ENCODE results near the gene TMEM139. TPM values are rescaled to one million over a fixed set of nuclear protein-coding genes. Genes with fewer than 3 reads are reported as not detected.

Gene TMEM139
- total RNA-seq, 1 experiment from 2014 or later = 2.0 TPM

DNA sequence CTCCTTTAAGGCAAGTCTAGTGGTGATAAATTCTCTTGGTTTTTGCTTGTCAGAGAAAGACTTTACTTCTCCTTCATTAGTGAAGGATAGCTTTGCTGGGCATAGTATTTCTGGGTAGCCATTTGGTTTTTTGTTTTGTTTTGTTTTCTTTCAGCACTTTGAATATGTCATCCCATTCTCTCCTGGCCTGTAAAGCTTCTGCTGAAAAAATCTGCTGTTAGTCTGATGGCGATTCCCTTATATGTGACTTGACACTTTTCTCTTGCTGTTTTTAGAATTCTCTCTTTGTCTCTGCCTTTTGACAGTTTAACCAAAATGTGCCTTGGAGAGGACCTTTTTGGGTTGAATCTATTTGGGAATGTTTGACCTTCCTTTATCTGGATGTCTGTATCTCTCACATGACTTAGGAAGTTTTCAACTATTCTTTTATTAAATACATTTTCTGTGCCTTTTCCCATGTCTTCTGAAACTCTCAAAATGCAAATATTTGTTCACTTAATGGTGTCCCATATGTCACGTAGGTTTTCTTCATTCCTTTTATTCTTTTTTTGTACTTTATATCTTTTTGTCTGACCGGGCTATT, 48.3 kb upstream of the TMEM139 start:
- Histone ChIP-seq H3K27me3 (ENCODE audit: control insufficient read depth, insufficient read depth, low read length) (peaks cover 6% of the 10 kb centered on the region; the same call in 1 of the 2 replicates), H3K4me3 (ENCODE audit: low read depth in 2 of 2, low read length in 2 of 2) (no peak overlapping the region), H3K4me1 (ENCODE audit: control insufficient read depth, insufficient read depth, low read length) (no peaks in the 10 kb centered on the region), H3K27ac (ENCODE audit: low read length) (no peak overlapping the region), H3K36me3 (ENCODE audit: control insufficient read depth, insufficient read depth, low read length) (no peaks in the 10 kb centered on the region), H3K9me3 (ENCODE audit: control insufficient read depth, insufficient read depth, low read depth, low read length) (no peaks in the 10 kb centered on the region)
- no TSS peak for BruUV-seq (replicated peaks)
- ChIA-PET POLR2A (no interaction called here), CTCF (no interaction called here)
- in situ Hi-C loops (cut with HindIII; ENCODE audit: low pct_unique_long_range_greater_than_20kb, low sequenced_read_pairs) (no loop called here), intact Hi-C loops (cut with micrococcal nuclease; ENCODE audit: unreplicated experiment) (no loop called here)
- TF ChIP-seq SIN3A (IDR thresholded peaks at IDR 0.05; ENCODE audit: borderline replicate concordance, insufficient read depth, low read depth, low read length) = no peak
- TF ChIP-seq POLR2AphosphoS5 (IDR thresholded peaks at IDR 0.05; ENCODE audit: low read depth, low read length) = no peak
- TF ChIP-seq, protein P1, sequence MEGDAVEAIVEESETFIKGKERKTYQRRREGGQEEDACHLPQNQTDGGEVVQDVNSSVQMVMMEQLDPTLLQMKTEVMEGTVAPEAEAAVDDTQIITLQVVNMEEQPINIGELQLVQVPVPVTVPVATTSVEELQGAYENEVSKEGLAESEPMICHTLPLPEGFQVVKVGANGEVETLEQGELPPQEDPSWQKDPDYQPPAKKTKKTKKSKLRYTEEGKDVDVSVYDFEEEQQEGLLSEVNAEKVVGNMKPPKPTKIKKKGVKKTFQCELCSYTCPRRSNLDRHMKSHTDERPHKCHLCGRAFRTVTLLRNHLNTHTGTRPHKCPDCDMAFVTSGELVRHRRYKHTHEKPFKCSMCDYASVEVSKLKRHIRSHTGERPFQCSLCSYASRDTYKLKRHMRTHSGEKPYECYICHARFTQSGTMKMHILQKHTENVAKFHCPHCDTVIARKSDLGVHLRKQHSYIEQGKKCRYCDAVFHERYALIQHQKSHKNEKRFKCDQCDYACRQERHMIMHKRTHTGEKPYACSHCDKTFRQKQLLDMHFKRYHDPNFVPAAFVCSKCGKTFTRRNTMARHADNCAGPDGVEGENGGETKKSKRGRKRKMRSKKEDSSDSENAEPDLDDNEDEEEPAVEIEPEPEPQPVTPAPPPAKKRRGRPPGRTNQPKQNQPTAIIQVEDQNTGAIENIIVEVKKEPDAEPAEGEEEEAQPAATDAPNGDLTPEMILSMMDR (IDR thresholded peaks at IDR 0.05) = no peak
- ATAC-seq = no peak
- no peak for DNase-seq (ENCODE audit: low read depth, low spot score)

DNA sequence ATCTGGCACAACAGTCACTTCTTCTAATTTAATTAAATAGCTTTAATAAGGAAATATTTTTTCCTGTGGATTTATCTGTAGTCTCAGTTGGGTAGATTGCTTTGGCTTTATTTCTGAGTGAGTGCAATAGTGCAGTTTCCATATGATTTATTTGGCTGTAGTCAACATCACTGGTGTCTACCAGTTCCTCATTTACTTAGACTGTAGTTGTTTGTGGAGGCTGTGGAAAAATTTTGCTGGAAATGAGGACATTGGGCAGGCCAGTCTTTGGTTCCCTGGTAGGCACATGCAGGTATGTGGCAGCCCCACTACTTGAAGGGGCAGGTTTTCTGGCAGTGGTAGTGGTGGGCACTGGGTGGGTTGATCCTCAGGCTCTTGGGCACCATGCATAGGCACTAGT, 47.4 kb upstream of the TMEM139 start:
- intact Hi-C loops (cut with micrococcal nuclease; ENCODE audit: unreplicated experiment) (no loop called here), in situ Hi-C loops (cut with HindIII; ENCODE audit: low pct_unique_long_range_greater_than_20kb, low sequenced_read_pairs) (no loop called here)
- no TSS peak for BruUV-seq (replicated peaks)
- TF ChIP-seq TCF7L2 (IDR thresholded peaks at IDR 0.05; ENCODE audit: low read depth, low read length) = no peak
- TF ChIP-seq, protein P1 (IDR thresholded peaks at IDR 0.05) = no peak
- no peak for TF ChIP-seq POLR2AphosphoS5 (IDR thresholded peaks at IDR 0.05; ENCODE audit: low read depth, low read length)
- TF ChIP-seq, protein P2, sequence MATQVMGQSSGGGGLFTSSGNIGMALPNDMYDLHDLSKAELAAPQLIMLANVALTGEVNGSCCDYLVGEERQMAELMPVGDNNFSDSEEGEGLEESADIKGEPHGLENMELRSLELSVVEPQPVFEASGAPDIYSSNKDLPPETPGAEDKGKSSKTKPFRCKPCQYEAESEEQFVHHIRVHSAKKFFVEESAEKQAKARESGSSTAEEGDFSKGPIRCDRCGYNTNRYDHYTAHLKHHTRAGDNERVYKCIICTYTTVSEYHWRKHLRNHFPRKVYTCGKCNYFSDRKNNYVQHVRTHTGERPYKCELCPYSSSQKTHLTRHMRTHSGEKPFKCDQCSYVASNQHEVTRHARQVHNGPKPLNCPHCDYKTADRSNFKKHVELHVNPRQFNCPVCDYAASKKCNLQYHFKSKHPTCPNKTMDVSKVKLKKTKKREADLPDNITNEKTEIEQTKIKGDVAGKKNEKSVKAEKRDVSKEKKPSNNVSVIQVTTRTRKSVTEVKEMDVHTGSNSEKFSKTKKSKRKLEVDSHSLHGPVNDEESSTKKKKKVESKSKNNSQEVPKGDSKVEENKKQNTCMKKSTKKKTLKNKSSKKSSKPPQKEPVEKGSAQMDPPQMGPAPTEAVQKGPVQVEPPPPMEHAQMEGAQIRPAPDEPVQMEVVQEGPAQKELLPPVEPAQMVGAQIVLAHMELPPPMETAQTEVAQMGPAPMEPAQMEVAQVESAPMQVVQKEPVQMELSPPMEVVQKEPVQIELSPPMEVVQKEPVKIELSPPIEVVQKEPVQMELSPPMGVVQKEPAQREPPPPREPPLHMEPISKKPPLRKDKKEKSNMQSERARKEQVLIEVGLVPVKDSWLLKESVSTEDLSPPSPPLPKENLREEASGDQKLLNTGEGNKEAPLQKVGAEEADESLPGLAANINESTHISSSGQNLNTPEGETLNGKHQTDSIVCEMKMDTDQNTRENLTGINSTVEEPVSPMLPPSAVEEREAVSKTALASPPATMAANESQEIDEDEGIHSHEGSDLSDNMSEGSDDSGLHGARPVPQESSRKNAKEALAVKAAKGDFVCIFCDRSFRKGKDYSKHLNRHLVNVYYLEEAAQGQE (IDR thresholded peaks at IDR 0.05; ENCODE audit: insufficient read depth in 1 of 2, low read depth in 2 of 2, low read length in 1 of 2) = no peak
- TF ChIP-seq SIN3A (IDR thresholded peaks at IDR 0.05; ENCODE audit: borderline replicate concordance, insufficient read depth, low read depth, low read length) = no peak
- ATAC-seq = no peak
- CTCF ChIA-PET = no interaction called here
- DNase-seq (ENCODE audit: low read depth, low spot score) = no peak
- POLR2A ChIA-PET = no interaction called here
- Histone ChIP-seq H3K36me3 (ENCODE audit: control insufficient read depth, insufficient read depth, low read length) (no peaks in the 10 kb centered on the region), H3K27ac (ENCODE audit: low read length) (no peak overlapping the region), H3K9me3 (ENCODE audit: control insufficient read depth, insufficient read depth, low read depth, low read length) (no peaks in the 10 kb centered on the region), H3K4me1 (ENCODE audit: control insufficient read depth, insufficient read depth, low read length) (no peaks in the 10 kb centered on the region), H3K4me3 (ENCODE audit: low read depth in 2 of 2, low read length in 2 of 2) (no peak overlapping the region), H3K27me3 (ENCODE audit: control insufficient read depth, insufficient read depth, low read length) (peaks cover 6% of the 10 kb centered on the region; the same call in 1 of the 2 replicates)
